Keratinocyte (primary cell): ENCODE data around the gene CACNA1E.

Source experiments
- CTCF ChIP-seq, 3 experiments: IDR thresholded peaks in 1 of 3; conservative IDR thresholded peaks in 1 of 3; optimal IDR thresholded peaks in 1 of 3; 2 replicates in 2 of 3; 3 replicates in 1 of 3; pipeline versions ENCODE3 to v1.5.1; 2011; ENCODE audit warnings: low read length in 3 of 3, mild to moderate bottlenecking in 3 of 3, moderate library complexity in 2 of 3, control low read depth in 1 of 3, inconsistent platforms in 1 of 3; ENCODE audit not compliant: insufficient read depth in 2 of 3; ENCODE audit errors: extremely low read depth in 1 of 3
- EZH2 ChIP-seq: IDR thresholded peaks from one replicate; pipeline ENCODE4 v1.6.1; 2012; ENCODE audit warnings: inconsistent platforms, mild to moderate bottlenecking, low read length, moderate library complexity

DNA sequence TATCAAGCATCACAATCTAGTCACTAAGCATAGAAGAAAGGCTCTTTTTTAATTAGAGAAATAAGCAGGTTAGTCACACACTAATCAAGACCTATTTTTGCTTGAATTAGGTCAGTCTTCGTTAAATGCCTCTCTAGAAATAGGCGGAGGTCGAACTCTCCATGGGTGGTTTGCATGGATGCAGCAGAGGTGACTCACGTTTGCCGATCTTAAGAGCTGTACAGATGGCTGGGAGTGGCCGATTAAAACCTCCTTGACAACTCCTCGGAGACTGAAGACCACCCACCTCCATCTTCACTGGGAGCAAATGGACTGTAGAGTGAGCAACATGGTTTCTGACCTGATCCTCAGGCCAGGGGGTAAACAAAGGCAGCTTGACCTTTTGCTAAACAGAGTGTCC, 328.9 kb downstream of the CACNA1E start:
- TF ChIP-seq CTCF (optimal IDR thresholded peaks at IDR 0.05 in 1 of 3, IDR thresholded peaks at IDR 0.05 in 1 of 3, conservative IDR thresholded peaks at IDR 0.05 in 1 of 3; ENCODE audit: extremely low read depth in 1 of 3, insufficient read depth in 2 of 3, low read length in 3 of 3) (no peak), EZH2 (no peak)
